SK-MEL-5 (cell line): ENCODE results near the gene ANKRD13D. TPM values are rescaled to one million over a fixed set of nuclear protein-coding genes. Genes with fewer than 3 reads are reported as not detected.

Experiments used
- total RNA-seq: library from RNA; depleted of rRNA; stranded (reverse); fragments of >200 nt; shearing (Covaris generic); gene quantifications from 2 replicates; pipeline ENCODE4 v1.2.3, GENCODE V29; 2014; rRNA removed

Gene ANKRD13D
- total RNA-seq, 1 experiment from 2014 or later = 16.9 TPM

Other genes with a start within 250 kb of the ANKRD13D start
- not detected in 2 replicates for gene RHOD, start 232.5 kb upstream of the ANKRD13D start, total RNA-seq
- gene KDM2A, start 170.0 kb upstream of the ANKRD13D start, total RNA-seq = 12.6 and 14.4 TPM in 2 replicates
- 25.0 and 29.6 TPM in 2 replicates for gene GRK2, start 22.8 kb upstream of the ANKRD13D start, total RNA-seq
- 3.8 and 5.9 TPM in 2 replicates for gene SSH3, start 14.2 kb downstream of the ANKRD13D start, total RNA-seq
- gene POLD4, start 64.2 kb downstream of the ANKRD13D start, total RNA-seq = 20.2 and 21.8 TPM in 2 replicates
- gene CLCF1, start 84.3 kb downstream of the ANKRD13D start, total RNA-seq = 0.45 TPM in 1 of 2 replicates, not detected in the other
- gene RAD9A, start 102.7 kb downstream of the ANKRD13D start, total RNA-seq = 6.6 and 8.1 TPM in 2 replicates
- gene PPP1CA, start 112.6 kb downstream of the ANKRD13D start, total RNA-seq = 173 and 193 TPM in 2 replicates
- not detected in 2 replicates for gene TBC1D10C, start 114.8 kb downstream of the ANKRD13D start, total RNA-seq
- gene CARNS1, start 126.4 kb downstream of the ANKRD13D start, total RNA-seq = not detected in 2 replicates
- 16.9 and 17.9 TPM in 2 replicates for gene RPS6KB2, start 139.2 kb downstream of the ANKRD13D start, total RNA-seq
- gene PTPRCAP, start 148.4 kb downstream of the ANKRD13D start, total RNA-seq = 0.16 and 0.79 TPM in 2 replicates
- gene CORO1B, start 154.2 kb downstream of the ANKRD13D start, total RNA-seq = 94.1 and 108 TPM in 2 replicates
- not detected in 2 replicates for gene GPR152, start 163.4 kb downstream of the ANKRD13D start, total RNA-seq
- gene CABP4, start 166.1 kb downstream of the ANKRD13D start, total RNA-seq = 0.18 TPM in 1 of 2 replicates, not detected in the other
- 12.2 and 14.8 TPM in 2 replicates for gene TMEM134, start 179.9 kb downstream of the ANKRD13D start, total RNA-seq
- 42.5 and 48.0 TPM in 2 replicates for gene AIP, start 193.7 kb downstream of the ANKRD13D start, total RNA-seq
- 9.3 and 10.8 TPM in 2 replicates for gene PITPNM1, start 216.1 kb downstream of the ANKRD13D start, total RNA-seq
- gene CDK2AP2, start 218.9 kb downstream of the ANKRD13D start, total RNA-seq = 13.4 and 13.9 TPM in 2 replicates
- not detected in 2 replicates for gene CABP2, start 234.1 kb downstream of the ANKRD13D start, total RNA-seq